Prostate gland (tissue), 2 donors: ENCODE data around the gene TMEM44. TPM values are rescaled to one million over a fixed set of nuclear protein-coding genes. Genes with fewer than 3 reads are reported as not detected.
"Not testable (repeated sequence)": the region's sequence is repeated elsewhere in the genome, so short reads cannot be mapped to it uniquely, and the experiment has no call there.

Experiments used
- DNase-seq: peaks from one replicate; pipeline ENCODE4 v3.0.0-alpha.2; 2019; ENCODE audit warnings: low spot score
- H3K27ac ChIP-seq, 2 donors: fragments of 200-600 bp; sonication (generic); 2 replicates each; pipeline ENCODE4 v1.5.1; 2017 to 2019
- H3K27me3 ChIP-seq: fragments of 200-600 bp; sonication (generic); replicated peaks from 2 replicates; pipeline ENCODE4 v1.5.1; 2019; ENCODE audit not compliant: insufficient read depth
- H3K36me3 ChIP-seq, 2 donors: fragments of 200-600 bp; sonication (generic); 1 replicate in 1 of 2; 2 replicates in 1 of 2; pipeline versions ENCODE4 v1.5.1 to v1.8.1; 2017 to 2019
- H3K4me1 ChIP-seq: fragments of 200-600 bp; sonication (generic); replicated peaks from 2 replicates; pipeline ENCODE4 v1.5.1; 2019
- H3K4me3 ChIP-seq, 2 donors: fragments of 200-600 bp; sonication (generic); 2 replicates each; pipeline ENCODE4 v1.5.1; 2017 to 2019
- H3K9me3 ChIP-seq: fragments of 200-600 bp; sonication (generic); 2 replicates; pipeline ENCODE4 v1.5.1; 2017
- CTCF ChIP-seq, 4 experiments: fragments of 200-600 bp in 2 of 4; fragments of 450-650 bp in 2 of 4; sonication (generic) in 2 of 4; IDR thresholded peaks; 1 replicate in 3 of 4; 2 replicates in 1 of 4; pipeline ENCODE4 v1.5.1; 2016 to 2019; ENCODE audit warnings: antibody characterized with exemption in 4 of 4, mild to moderate bottlenecking in 2 of 4, moderate library complexity in 2 of 4
- POLR2A ChIP-seq: fragments of 450-650 bp; IDR thresholded peaks from one replicate; pipeline ENCODE4 v1.6.1; 2016; ENCODE audit warnings: antibody characterized with exemption, mild to moderate bottlenecking
- POLR2AphosphoS5 ChIP-seq: sonication (generic); formaldehyde crosslinking; IDR thresholded peaks from one replicate; pipeline ENCODE4 v1.6.1; 2017; ENCODE audit warnings: antibody characterized with exemption
- WGBS: methylation state at CpG from one replicate; pipeline ENCODE4 v1.1.5; 2018; 5-methylcytosine and 5-hydroxymethylcytosine counted together
- intact Hi-C: fragments of 100-400 bp; cut with DNase I; formaldehyde crosslinking; loops from one replicate; pipeline ENCODE4 v1.14.2; 2022
- total RNA-seq, 2 donors: library from RNA; depleted of rRNA; stranded (reverse); fragments of >200 nt; gene quantifications; one replicate each; pipeline ENCODE4 v1.1.0, GENCODE V29; 2016

TMEM44 gene
- total RNA-seq, 2 donors from 2014 or later, result 11.0 to 11.1 TPM

- Histone ChIP-seq H3K4me3 (no peak overlapping the region), H3K27ac (no peak overlapping the region), H3K27me3 (no peaks in the 10 kb centered on the region), H3K36me3 (no peaks in the 10 kb centered on the region), H3K4me1 (no peaks in the 10 kb centered on the region), H3K9me3 (no peaks in the 10 kb centered on the region)
- TF ChIP-seq POLR2AphosphoS5, result no peak
- 61% methylated on average over 3 of the region's 3 CpGs for WGBS
- intact Hi-C loops, result no loop called here
- DNase-seq, result no peak
These were observed 86.2 kb downstream of the TMEM44 start for GRCh38 chr3:194547042-194547441.

- 96% methylated on average over 7 of the region's 7 CpGs for WGBS
- H3K9me3 ChIP-seq, H3K4me3 ChIP-seq, DNase-seq, H3K4me1 ChIP-seq, intact Hi-C loops, H3K27me3 ChIP-seq, H3K27ac ChIP-seq, H3K36me3 ChIP-seq: not testable (repeated sequence)
These were observed 87.7 kb downstream of the TMEM44 start for GRCh38 chr3:194545538-194545937.

- WGBS, result 83% methylated on average over 8 of the region's 8 CpGs
- no peak overlapping the region for H3K27ac ChIP-seq
- intact Hi-C loops, result no loop called here
These were observed 89.7 kb downstream of the TMEM44 start for GRCh38 chr3:194543550-194543949.

GRCh38 chr3:194541483-194541882 is 91.7 kb downstream of the TMEM44 start:
- H3K27me3 ChIP-seq, result no peaks in the 10 kb centered on the region
- intact Hi-C loops, result no loop called here
- H3K4me3 ChIP-seq, result no peak overlapping the region
- H3K9me3 ChIP-seq, result no peaks in the 10 kb centered on the region
- no peak for DNase-seq
- TF ChIP-seq POLR2A, result no peak
- TF ChIP-seq POLR2AphosphoS5, result no peak
- TF ChIP-seq CTCF (IDR thresholded peaks at IDR 0.05), result no peak
- H3K4me1 ChIP-seq, result peaks cover 3% of the 10 kb centered on the region
- H3K27ac ChIP-seq, result no peak overlapping the region
- WGBS, result 99% methylated on average over 8 of the region's 8 CpGs
- H3K36me3 ChIP-seq, result no peaks in the 10 kb centered on the region

More at GRCh38 chr3:194543550-194543949, 89.7 kb downstream of the TMEM44 start:
- Histone ChIP-seq H3K9me3 (no peaks in the 10 kb centered on the region), H3K36me3 (no peaks in the 10 kb centered on the region), H3K4me3 (no peak overlapping the region), H3K27me3 (no peaks in the 10 kb centered on the region), H3K4me1 (no peaks in the 10 kb centered on the region)
- no peak for DNase-seq
- TF ChIP-seq POLR2AphosphoS5, result no peak
- no peak for TF ChIP-seq POLR2A
- TF ChIP-seq CTCF (IDR thresholded peaks at IDR 0.05), result no peak

- 62% methylated on average over 8 of the region's 8 CpGs for WGBS
- TF ChIP-seq POLR2A (no peak), CTCF (IDR thresholded peaks at IDR 0.05) (no peak), POLR2AphosphoS5 (no peak)
- H3K36me3 ChIP-seq, result no peaks in the 10 kb centered on the region
- no peak overlapping the region for H3K4me3 ChIP-seq
- no peak overlapping the region for H3K27ac ChIP-seq
- H3K9me3 ChIP-seq, result no peaks in the 10 kb centered on the region
- H3K27me3 ChIP-seq, result no peaks in the 10 kb centered on the region
- peaks cover 3% of the 10 kb centered on the region for H3K4me1 ChIP-seq
- DNase-seq, result no peak
- intact Hi-C loops, result no loop called here
These were observed 92.8 kb downstream of the TMEM44 start for GRCh38 chr3:194540274-194540905.

GRCh38 chr3:194539498-194539897 is 93.7 kb downstream of the TMEM44 start:
- Histone ChIP-seq H3K4me3 (no peak overlapping the region), H3K36me3 (no peaks in the 10 kb centered on the region), H3K9me3 (no peaks in the 10 kb centered on the region), H3K27ac (no peak overlapping the region), H3K4me1 (peaks cover 3% of the 10 kb centered on the region), H3K27me3 (no peaks in the 10 kb centered on the region)
- no peak for DNase-seq
- intact Hi-C loops, result no loop called here
- TF ChIP-seq POLR2AphosphoS5, result no peak
- no peak for TF ChIP-seq POLR2A
- no peak for TF ChIP-seq CTCF (IDR thresholded peaks at IDR 0.05)
- 94% methylated on average over 3 of the region's 3 CpGs for WGBS
